ENCODE measurements around the gene TWF2. TPM values are rescaled to one million over a fixed set of nuclear protein-coding genes. Genes with fewer than 3 reads are reported as not detected.
A peak's percentile ranks its signal among the peaks of the same experiment; 100 is the strongest.

TWF2 gene
- total RNA-seq, 4 donors from 2014 or later = 50.1 to 116 (median 78.3) TPM

DNA sequence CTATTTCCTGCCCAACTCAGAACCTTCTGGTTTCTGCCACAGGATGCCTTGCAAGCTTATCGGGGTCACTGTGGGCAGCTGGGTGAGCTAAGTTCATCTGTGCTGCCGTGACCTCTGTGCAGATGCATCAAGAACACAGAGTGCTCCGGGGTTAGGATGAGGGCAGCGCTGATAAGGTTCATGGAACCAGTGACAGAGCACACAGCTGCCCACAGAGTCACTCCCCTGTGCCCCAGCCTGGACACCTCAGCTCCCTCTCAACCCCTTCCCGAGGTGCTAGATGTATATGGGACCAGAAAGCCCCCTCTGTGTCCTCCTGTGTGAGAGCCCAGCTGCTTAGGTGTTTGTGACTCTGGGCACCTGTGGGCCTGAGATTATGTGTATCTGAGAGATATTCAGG lies 56.8 kb downstream of the TWF2 start:
- no peak for TF ChIP-seq CTCF (IDR thresholded peaks at IDR 0.05)
- ATAC-seq (ENCODE audit: low FRiP score) (no peak), DNase-seq (ENCODE audit: low spot score) (no peak)

GRCh38 chr3:52181543-52181942 lies 57.4 kb downstream of the TWF2 start:
- DNase-seq (ENCODE audit: low spot score) (no peak), ATAC-seq (ENCODE audit: low FRiP score) (no peak)
- no peak for TF ChIP-seq CTCF (IDR thresholded peaks at IDR 0.05)

Small RNA genes within 50 kb of the gene (small RNA-seq; reads per million reads assigned to genes)
- gene MIRLET7G = 517 reads per million, percentile 98 among the genes with 10 or more reads in this experiment

Other genes starting within 250 kb of the TWF2 start
- gene RPL29, start 243.3 kb downstream of the TWF2 start, total RNA-seq = 1,000 to 10,000 TPM; 1,723 to 2,189 (median 1,972) TPM
- gene DUSP7, start 182.6 kb downstream of the TWF2 start, total RNA-seq = 10 to 100 TPM in 3 of 4 donors, 1 to 10 TPM in 1; 5.5 to 22.2 (median 16.8) TPM
- gene POC1A, start 84.7 kb downstream of the TWF2 start, total RNA-seq = 1 to 10 TPM in 3 of 4 donors, under 1 TPM in 1; 0.65 to 2.0 (median 1.2) TPM
- gene ALAS1, start 41.0 kb downstream of the TWF2 start, total RNA-seq = 10 to 100 TPM; 29.3 to 79.7 (median 31.0) TPM
- gene TLR9, start 13.5 kb downstream of the TWF2 start, total RNA-seq = under 1 TPM in 1 of 4 donors, not detected in 3; 0.19 TPM
- gene PPM1M, start 6.6 kb upstream of the TWF2 start, total RNA-seq = 10 to 100 TPM; 17.0 to 32.2 (median 23.9) TPM
- gene WDR82, start 39.5 kb upstream of the TWF2 start, total RNA-seq = 10 to 100 TPM; 42.9 to 56.9 (median 51.4) TPM
- gene GLYCTK, start 48.7 kb upstream of the TWF2 start, total RNA-seq = 10 to 100 TPM; 12.7 to 63.5 (median 41.4) TPM
- 10 to 100 TPM in 3 of 4 donors, 1 to 10 TPM in 1; 6.7 to 24.9 (median 14.1) TPM for gene DNAH1, start 77.2 kb upstream of the TWF2 start, total RNA-seq
- 10 to 100 TPM; 44.6 to 73.0 (median 57.4) TPM for gene BAP1, start 170.8 kb upstream of the TWF2 start, total RNA-seq
- 10 to 100 TPM in 2 of 4 donors, 1 to 10 TPM in 2; 5.5 to 12.9 (median 9.1) TPM for gene PHF7, start 171.5 kb upstream of the TWF2 start, total RNA-seq
- 100 to 1,000 TPM in 3 of 4 donors, 10 to 100 TPM in 1; 21.3 to 200 (median 131) TPM for gene SEMA3G, start 205.9 kb upstream of the TWF2 start, total RNA-seq
- gene TNNC1, start 214.9 kb upstream of the TWF2 start, total RNA-seq = 1 to 10 TPM in 2 of 4 donors, not detected in 2; 2.4 to 2.5 TPM
- gene NISCH, start 216.4 kb upstream of the TWF2 start, total RNA-seq = 10 to 100 TPM; 59.8 to 82.3 (median 68.5) TPM

All from omental fat pad (tissue), 4 donors.